HL-60/S4 (cell line): Measurements from ENCODE around the gene TPM1.

ENCODE experiments used
- in situ Hi-C: fragments of 300-500 bp; cut with MboI; formaldehyde crosslinking; loops from 2 replicates; pipeline ENCODE4 v1.14.3; 2022; ENCODE audit warnings: low sequenced_read_pairs

The TPM1 gene

DNA sequence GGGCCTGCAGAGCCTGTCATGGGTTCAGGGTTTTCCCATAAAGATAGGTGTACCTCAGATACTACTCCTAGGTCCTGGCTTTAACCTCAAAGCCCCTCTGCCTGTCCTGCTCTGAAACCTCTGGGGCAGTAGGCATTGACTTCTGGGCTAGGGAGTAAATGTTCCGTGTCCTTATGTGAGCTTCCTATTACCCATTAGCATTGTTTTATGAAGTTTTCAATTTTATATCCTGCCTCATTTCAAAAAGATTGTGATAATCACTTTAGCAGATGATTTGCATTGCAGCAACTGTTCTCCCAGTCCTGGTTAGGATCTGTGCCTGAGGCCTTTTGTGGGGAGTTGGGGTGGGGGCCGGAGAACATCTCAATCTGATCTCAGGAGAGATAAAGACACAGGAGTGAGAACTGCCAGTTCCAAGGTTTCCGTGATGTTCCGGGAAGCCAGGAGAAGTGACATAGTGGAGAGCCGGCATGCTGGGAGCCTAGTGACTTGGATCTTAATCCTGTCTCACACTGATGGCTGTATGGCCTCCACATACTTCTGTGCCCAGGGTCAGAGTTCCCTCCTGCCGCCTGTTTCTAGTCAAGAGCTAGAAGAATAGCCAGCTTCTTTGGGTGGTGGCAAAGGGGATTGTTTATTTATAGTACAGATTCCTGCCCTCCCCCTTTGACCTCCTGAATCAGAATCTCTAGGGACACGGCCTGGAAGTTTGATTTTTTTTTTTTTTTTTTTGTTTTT is 10.6 kb downstream of the TPM1 start:
- in situ Hi-C loops = no loop called here

DNA sequence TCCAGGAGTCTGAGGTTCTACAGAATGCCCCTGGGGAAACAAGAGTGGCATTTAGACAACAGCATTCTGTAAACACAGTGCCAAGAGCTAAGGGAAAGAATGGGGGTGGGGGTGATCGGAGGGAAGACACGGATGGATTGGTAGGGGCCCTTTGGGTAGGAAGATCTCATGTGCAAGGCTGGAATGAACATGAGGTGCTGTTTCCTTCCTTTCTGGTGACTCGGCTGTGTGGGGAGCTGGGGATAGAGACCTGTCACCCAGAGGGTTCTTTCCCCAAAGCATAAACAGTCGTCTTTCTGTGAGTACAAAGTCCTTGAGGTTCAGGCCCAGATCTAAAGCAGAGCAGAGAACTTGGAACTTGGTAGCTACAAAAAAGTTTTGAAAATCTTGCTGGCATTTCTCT is 11.7 kb downstream of the TPM1 start:
- in situ Hi-C loops = no loop called here

- in situ Hi-C loops = no loop called here
These were observed 12.4 kb downstream of the TPM1 start for GRCh38 chr15:63054985-63055384.

DNA sequence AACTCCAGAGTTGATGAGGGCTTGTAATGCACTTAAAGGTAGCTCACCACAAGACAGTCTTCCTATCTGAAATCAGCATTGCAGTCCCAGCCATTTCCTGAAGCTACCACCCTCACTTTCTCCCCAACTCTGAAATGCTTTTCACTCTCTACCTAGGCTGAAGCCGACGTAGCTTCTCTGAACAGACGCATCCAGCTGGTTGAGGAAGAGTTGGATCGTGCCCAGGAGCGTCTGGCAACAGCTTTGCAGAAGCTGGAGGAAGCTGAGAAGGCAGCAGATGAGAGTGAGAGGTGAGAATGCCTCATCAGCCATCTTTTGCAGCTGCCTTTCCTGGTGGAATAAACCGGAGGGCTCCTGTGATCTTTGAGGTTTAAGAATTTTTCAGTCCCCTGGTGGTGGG is 14.3 kb downstream of the TPM1 start:
- in situ Hi-C loops = no loop called here

GRCh38 chr15:63057468-63058345 is 15.2 kb downstream of the TPM1 start:
- in situ Hi-C loops = no loop called here

DNA sequence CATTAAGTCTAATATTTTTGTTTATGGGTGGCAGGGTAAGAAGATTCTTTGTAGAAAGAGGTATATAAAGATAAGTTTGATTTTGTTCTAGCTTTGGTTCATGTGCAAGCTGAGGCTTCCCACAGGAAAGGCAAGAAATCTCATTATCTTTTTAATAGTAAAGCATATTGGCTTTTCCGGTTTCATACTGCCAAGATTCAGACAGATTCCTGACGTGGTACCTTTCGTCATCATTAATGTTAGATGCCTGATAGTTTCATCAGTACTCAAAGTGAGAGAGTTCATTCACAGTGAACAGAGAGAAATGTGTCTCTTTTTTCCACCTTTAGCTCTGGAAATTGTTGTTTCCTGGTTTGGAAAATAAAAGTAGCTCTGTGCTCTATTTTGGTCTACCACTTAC is 16.5 kb downstream of the TPM1 start:
- in situ Hi-C loops = no loop called here

DNA sequence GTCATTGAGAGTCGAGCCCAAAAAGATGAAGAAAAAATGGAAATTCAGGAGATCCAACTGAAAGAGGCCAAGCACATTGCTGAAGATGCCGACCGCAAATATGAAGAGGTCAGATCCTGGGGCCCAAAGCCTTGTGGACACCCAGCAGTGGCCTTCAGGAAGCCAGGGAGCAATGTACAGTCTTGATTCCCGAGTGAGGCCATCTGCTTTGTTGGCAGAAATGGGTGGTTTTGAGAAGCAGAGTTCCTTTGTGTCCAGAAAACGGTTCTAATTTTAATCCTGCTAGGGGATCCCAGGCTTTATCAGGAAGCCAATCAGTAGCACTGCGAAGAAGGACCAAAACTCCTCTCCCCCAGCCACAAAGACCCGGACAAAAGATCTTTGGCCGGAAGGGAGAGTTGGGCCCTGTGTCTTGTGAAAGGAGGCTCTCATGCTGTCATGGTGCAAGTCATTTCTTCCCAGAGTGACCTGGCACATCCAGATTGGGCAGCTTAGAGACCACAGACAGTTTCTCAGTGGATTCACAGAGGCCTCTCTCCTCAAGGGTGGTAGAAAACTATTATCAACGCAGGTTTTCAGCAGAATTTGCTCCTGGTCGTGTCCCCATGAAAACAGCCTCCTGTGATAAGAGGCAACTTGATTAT is 17.1 kb downstream of the TPM1 start:
- in situ Hi-C loops = no loop called here

DNA sequence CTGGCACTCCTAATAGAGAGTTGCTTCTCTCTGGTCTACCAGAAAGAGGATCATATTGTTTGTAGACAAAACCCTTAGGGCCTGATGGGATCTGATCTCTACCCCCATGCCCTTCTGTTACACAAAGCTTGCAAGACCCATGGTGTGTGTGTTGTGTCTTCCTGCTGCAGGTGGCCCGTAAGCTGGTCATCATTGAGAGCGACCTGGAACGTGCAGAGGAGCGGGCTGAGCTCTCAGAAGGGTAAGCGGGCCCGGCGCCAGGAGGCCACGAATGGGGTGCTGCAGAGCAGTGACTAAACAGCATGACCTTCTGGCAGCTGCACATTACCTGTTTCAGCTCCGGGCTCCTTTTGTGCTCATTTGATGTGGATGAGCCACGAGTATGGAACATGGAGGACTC is 18.2 kb downstream of the TPM1 start:
- in situ Hi-C loops = no loop called here

DNA sequence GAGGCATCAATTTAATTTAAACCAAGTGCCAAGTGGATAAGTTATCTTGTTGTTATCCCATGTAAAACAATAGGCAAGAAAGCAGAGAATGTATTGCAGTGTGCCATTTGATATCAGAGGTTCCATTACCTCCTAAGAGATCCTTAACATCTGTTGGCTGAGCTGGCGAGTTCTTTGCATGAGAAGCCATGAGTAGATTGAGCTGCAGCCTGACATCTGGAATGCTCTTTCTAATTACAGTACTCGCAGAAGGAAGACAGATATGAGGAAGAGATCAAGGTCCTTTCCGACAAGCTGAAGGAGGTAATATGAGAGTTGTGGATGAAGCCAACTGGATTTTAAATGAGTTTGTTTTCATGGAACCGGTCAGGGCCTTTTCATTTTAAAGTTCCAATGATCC is 19.4 kb downstream of the TPM1 start:
- in situ Hi-C loops = no loop called here

- in situ Hi-C loops = no loop called here
These were observed 20.7 kb downstream of the TPM1 start for GRCh38 chr15:63063164-63063756.

GRCh38 chr15:63063877-63064409 is 21.4 kb downstream of the TPM1 start:
- in situ Hi-C loops = no loop called here

- in situ Hi-C loops = no loop called here
These were observed 23.0 kb downstream of the TPM1 start for GRCh38 chr15:63065262-63066221.

DNA sequence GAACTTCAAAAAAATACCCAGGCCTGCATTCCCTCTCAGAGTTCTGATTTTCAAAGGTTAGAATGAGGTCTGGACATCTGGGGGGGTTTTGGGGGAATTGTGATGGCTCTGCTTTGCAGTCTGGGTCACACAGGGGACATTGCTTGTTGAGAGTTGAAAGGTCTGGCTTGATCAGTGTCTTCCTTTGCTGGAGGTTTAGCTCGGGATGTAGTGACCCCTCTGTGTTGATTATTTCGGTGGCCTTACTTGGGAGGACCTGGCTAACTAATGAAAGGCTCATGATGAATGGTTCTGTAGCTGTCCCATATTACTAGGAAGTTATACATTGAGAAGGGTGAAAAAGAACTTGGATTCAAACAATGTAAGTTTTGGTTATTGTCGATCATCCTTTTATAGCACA is 23.7 kb downstream of the TPM1 start:
- in situ Hi-C loops = no loop called here

GRCh38 chr15:63067306-63067705 is 24.8 kb downstream of the TPM1 start:
- in situ Hi-C loops = no loop called here

DNA sequence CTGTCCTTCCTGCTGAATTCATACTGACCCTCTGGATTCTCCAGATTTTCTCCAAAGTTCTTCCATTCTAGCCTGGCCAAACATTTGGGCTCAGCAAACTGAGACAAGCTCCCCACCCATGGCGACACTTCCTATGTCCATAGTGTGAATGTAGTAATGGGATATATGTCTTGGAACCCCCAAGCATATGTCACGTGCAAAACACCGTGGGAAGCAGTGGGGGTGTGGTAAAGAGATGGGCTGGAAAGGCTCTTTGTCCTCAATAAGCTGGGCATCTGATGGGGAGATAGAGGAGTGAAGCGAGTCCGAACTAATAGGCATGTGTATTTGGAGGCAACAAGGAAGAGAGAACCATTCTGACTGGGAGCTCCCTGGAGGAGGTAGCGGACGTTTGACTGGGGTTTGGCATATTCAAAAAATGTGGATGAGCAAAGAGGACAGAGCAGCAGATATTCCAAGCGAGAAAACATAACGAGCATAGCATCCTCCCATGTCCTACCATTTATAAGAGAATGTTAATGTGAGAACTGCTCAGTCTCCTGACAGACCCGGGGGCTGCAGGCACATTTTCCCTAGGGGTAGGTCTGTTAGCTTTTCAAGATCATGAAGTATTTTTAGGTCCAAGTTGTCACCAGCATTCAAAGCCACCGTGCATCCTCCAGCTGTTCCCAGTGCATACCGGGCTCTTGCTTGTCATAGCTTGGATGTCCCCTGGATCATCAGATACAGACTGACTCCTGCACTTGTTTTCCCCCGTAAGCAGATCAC is 25.6 kb downstream of the TPM1 start:
- in situ Hi-C loops = no loop called here

DNA sequence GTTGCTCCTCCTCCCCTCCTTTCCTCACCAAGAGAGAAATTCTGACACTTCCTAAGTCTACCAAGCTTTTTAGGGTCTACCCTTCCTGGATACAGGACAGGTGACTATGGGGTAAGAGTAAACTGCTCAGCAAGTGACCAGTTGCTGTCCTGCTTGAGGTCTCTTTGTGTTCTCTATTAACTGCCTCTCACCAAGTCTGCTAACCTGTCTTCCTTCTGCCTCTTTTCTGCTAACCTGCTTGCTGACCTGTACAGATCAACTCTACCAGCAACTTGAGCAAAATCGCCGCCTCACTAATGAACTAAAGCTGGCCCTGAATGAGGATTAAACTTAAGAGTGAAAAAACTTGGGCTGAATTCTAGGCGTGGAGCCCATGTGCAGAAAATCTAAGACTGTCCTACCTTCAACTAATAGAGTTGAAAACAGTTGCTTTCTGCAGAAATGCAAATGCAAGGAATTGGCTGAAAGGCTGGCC is 27.1 kb downstream of the TPM1 start:
- in situ Hi-C loops = no loop called here

DNA sequence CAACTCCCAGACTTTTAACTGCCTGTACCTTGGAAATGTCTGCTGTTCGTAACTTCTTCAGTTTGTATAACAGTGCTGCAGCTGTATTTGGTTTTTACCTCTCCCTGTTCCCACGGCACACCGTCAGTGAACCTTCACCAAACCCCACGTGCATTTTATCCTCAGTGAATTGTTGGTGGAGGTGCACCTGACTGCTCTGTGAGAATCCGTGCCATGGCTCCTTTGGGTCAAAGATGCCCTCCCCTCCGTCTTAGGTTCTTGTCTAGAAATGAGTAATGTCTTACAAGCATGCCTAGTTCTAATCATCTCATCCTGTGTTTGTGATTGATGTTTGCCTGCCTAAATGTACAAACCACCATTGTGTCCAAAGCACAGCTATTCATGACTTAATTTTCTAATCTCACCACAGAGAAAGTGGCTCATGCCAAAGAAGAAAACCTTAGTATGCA is 28.2 kb downstream of the TPM1 start:
- in situ Hi-C loops = no loop called here

DNA sequence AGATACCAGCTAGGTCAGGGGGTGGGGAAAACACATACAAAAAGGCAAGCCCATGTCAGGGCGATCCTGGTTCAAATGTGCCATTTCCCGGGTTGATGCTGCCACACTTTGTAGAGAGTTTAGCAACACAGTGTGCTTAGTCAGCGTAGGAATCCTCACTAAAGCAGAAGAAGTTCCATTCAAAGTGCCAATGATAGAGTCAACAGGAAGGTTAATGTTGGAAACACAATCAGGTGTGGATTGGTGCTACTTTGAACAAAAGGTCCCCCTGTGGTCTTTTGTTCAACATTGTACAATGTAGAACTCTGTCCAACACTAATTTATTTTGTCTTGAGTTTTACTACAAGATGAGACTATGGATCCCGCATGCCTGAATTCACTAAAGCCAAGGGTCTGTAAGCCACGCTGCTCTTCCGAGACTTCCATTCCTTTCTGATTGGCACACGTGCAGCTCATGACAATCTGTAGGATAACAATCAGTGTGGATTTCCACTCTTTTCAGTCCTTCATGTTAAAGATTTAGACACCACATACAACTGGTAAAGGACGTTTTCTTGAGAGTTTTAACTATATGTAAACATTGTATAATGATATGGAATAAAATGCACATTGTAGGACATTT is 28.9 kb downstream of the TPM1 start:
- in situ Hi-C loops = no loop called here
